DMS53 treated with DMSO at 0.1 percent for 48 hours (cell line): Measurements from ENCODE around the gene MET.
"Not testable (repeated sequence)": the region's sequence is repeated elsewhere in the genome, so short reads cannot be mapped to it uniquely, and the experiment has no call there.

Experiments
- DNase-seq: peaks from one replicate; lab custom pipeline; 2025; ENCODE audit not compliant: unreplicated experiment; lab: John Stamatoyannopoulos, UW

Gene MET

DNA sequence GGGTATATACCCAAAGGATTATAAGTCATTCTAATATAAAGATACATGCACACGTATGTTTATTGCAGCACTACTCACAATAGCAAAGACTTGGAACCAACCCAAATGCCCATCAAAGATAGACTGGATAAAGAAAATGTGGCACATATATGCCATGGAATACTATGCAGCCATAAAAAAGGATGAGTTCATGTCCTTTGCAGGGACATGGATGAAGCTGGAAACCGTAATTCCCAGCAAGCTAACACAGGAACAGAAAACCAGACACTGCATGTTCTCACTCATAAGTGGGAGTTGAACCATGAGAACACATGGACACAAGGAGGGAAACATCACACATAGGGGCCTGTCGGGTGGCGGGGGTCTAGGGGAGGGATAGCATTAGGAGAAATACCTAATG, 79.1 kb downstream of the MET start:
- not testable (repeated sequence) for DNase-seq

DNA sequence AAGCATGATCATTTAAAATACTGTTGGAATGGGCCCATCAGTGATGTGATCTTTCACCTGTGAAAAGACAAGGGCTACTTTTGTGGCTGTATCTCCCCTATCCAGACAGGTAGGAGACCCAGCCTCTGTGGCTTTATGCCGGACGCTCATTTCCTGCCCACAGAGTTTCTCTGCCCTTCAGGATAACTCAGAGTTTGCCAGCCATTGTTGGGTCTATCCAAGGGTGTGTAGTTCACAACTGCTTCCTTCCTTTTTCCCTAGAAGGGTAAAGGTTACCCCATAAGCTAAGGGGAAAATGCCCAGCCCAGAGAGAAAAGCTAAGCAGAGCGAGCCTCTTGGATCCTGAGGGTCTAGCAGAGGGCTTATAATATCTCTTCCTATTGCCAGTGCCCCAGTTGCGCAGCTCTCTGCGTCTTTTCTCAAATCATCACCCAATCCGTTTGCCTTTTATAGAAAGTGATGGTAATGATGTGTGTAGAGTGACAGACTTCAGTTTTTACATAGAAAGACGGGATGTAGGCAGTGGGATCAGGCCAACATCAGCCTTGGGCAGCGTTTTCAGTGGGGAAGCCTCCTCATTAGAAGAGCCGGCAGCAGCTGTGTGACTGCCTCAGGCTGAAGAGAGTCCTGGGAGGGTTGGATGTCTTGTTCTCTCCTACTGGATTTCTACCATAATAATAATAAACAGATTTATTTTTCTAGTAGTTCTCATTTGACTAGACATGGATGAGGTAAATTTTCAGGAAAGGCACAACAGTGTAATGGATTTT, 80.5 kb downstream of the MET start:
- DNase-seq, result no peak

DNA sequence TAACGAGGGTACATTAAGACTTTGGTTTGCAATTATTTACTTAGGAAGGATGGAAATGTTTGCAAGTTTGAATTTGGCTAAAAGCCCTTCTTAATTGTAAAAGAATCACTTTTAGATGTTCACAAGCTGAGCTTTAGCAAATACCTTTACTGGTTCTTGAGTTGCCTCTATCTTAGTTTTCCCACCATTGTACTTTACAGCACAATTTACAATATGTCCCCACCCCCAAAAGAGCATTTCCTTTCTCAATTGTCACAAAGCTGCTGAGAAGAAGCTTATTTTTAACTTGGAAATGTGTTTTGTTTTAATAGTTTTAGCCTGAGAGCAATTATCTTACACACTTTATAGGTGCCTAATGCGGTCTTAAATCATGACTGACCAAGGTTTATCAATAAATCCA, 81.1 kb downstream of the MET start:
- no peak for DNase-seq

GRCh38 chr7:116754186-116754585, 82.2 kb downstream of the MET start:
- DNase-seq, result no peak

DNA sequence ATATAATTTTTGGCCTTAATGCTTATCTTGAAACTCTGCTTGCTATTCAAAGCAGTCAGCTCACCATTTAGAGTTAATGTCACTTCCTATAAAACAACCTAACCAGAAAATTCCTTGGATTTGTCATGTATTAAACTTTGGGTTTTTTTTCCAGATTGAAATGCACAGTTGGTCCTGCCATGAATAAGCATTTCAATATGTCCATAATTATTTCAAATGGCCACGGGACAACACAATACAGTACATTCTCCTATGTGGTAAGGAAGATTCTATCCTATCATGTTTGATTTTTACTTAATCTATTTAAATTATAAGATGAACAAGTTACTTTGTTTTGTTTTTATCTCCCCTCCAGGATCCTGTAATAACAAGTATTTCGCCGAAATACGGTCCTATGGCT, 85.3 kb downstream of the MET start:
- DNase-seq, result no peak

DNA sequence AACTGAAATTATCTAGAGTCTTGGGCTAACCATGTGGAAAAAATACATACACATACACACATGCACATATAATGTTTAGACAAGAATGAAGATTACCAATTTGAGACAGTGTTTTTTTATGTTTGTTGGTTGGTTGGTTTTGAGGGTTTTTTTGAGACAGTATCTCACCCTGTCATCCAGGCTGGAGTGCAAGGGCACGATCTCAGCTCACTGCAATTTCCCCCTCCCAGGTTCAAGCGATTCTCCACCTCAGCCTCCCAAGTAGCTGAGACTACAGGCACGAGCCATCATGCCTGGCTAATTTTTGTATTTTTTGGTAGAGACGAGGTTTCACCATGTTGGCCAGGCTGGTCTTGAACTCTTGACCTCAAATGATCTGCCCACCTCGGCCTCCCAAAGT, 87.6 kb downstream of the MET start:
- not testable (repeated sequence) for DNase-seq

GRCh38 chr7:116762971-116763370, 91.0 kb downstream of the MET start:
- DNase-seq, result no peak

- DNase-seq, result no peak
Observed at GRCh38 chr7:116763647-116764046, 91.7 kb downstream of the MET start.

GRCh38 chr7:116766881-116767280, 94.9 kb downstream of the MET start:
- DNase-seq, result no peak

- no peak for DNase-seq
Observed at GRCh38 chr7:116769546-116769945, 97.5 kb downstream of the MET start.

DNA sequence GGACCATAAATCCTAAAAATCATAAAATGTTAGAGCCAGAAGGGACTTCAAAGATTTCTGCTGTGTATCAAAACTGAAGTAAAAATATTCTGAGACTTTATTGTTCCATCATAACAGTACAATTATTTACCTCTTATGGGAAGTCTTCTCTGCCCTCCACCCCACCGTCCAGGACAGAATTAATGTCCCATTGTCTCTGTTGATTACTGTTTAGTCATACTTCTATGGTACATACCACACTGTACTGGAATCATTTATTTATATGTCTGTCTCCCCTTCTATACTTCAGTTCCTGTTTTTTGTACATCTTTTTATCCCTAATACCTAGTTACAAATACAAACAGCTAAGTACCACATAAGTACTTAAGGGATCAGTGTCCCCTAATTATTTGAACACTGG, 98.9 kb downstream of the MET start:
- no peak for DNase-seq

DNA sequence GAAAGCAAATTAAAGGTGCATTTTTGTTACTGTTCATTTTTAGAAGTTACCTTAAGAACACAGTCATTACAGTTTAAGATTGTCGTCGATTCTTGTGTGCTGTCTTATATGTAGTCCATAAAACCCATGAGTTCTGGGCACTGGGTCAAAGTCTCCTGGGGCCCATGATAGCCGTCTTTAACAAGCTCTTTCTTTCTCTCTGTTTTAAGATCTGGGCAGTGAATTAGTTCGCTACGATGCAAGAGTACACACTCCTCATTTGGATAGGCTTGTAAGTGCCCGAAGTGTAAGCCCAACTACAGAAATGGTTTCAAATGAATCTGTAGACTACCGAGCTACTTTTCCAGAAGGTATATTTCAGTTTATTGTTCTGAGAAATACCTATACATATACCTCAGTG, 99.6 kb downstream of the MET start:
- DNase-seq, result no peak

DNA sequence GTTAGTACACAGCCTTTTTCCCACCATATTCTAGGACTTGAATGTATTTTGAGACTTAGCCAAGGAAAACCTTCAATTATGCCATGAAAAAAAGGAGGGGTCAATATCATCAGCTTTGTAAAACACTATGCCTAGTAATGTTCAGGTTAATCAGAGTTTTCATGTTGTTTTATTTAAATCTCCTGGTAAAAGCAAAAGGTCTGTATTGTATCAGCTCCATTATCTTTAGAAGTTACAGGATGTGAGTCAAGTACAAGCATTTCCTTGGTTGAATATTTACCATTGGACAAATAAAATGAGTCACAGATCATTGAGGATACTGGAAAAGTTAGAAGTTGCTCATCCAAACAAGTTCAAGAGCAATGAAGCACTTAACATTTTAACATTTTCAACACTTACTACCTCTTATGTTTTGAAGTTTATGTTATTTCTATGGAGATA, 100.4 kb downstream of the MET start:
- DNase-seq, result peak; percentile 98

- no peak for DNase-seq
Observed at GRCh38 chr7:116772926-116773749, 101.1 kb downstream of the MET start.

GRCh38 chr7:116776046-116776445, 104.0 kb downstream of the MET start:
- no peak for DNase-seq

DNA sequence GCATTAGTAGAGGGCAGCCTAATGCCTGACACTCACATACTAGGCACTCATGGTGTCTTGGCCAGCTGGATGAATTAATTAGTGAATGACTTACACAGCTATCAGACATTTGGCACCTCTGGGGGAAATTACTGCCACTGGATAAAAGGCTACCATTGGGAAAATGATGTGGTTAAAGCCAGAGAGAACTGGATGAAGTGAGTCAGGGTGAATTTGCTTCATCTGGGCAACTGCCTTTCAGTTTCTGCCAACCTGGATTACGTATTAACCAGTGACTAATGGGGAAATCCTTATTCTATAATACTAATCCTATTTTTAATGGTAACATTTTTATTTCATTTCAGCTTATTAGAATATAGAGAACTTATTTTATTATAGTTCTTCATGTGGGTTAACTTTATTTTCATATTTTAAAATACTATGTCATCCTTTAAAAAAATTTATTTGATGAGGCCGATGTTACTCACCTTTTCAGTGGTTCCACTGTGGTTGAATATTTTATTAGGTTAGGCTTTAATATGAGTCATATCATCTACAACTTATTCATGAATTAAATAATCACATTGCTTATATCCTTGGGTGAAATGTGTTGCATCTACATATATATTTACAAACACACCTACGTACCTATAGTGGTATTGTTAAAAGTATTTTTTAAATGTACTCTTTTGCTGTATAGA, 104.8 kb downstream of the MET start:
- DNase-seq, result peak; percentile 39

DNA sequence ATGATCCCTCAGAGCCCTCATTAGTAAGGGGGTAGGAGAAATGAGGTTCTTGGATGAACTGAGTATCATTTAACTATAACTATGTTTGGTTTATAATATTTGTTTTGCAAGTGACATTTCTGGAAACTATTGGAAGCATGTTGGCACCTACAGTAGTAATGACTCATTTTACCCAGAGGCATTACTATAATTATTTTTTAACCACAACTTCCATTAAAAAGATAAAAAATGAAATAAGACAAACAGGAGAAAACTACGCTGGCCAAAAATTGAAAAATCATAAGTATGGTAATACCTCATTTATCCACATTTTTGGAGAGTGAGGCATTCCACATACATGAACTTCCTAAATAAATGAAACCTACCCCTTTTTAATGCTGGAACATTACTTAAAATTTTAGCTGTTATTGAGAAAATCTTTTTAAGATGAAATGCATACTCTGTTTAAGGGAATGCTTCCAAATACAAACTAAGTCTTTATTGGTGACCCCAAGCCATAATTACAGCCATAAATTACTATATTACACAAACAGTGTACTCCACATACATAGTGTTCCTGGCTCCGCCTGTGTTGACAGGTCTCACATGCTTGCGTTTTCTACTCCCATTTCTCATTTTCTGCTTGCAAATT, 105.8 kb downstream of the MET start:
- DNase-seq, result no peak

DNA sequence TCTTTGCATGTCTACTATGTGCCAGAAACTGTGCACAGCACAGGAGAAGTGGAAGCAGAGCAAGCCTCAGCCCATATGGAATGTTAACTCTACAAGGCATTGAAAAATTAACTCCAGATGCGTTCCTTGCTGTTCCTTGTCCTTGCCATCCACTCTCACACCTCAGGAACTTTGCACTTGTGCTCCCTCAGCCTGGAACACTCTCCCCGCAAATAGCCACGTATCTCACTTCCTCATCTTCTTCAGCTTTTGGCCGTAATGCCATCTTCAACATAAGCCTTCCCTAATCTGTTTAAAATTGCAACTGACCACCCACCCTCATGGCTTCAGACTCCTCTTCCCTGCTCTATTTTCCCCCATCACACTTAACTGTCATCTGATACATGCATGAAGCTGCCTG, 107.2 kb downstream of the MET start:
- DNase-seq, result no peak

- DNase-seq, result no peak
Observed at GRCh38 chr7:116779931-116780330, 107.9 kb downstream of the MET start.

DNA sequence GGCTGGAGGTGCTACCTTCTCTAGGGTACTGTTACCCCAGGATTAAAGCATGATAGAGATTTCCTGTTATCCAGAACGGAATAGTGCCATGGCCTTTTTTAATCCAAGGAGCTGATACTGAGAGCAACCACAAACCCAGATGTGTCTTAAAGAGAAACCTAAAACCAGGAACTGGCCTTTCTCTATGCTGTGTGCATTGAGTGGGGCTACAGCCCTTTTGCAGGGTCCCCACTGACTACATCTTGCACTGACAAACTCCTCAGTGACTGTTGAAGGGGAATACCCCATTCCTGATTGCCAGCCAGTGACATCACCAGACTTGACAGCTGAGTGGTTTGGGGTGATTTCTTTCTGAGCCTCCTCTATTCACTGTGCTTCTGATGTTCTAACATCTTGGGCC, 108.5 kb downstream of the MET start:
- DNase-seq, result no peak

GRCh38 chr7:116780966-116781365, 109.0 kb downstream of the MET start:
- DNase-seq, result peak; percentile 58
